HepG2 (cell line): ENCODE data around the gene FBXO2. TPM values are rescaled to one million over a fixed set of nuclear protein-coding genes. Genes with fewer than 3 reads are reported as not detected.
A peak's percentile ranks its signal among the peaks of the same experiment; 100 is the strongest.

Source experiments
- ATAC-seq: fragments of 200-7000 bp; cut with Tn5 transposase; 3 replicates; pipeline ENCODE4 v1.9.1; 2020; ENCODE audit warnings: mild to moderate bottlenecking, moderate library complexity
- BruUV-seq: library from RNA; stranded (reverse); fragments of 400-500 nt; replicated peaks from 2 replicates; lab custom pipeline; 2021; lab: Mats Ljungman, UMichigan
- CTCF ChIA-PET: fragments of 300-600 bp; formaldehyde crosslinking; extraction: SDS; loops from one replicate; lab custom pipeline; 2021; ENCODE audit warnings: low total read pairs, inconsistent platforms, low intra/inter-chr PET ratio; lab: Yijun Ruan, JAX
- POLR2A ChIA-PET: fragments of 350-600 bp; sonication (Branson Sonifier 250); formaldehyde crosslinking; loops from one replicate; lab custom pipeline; 2020; ENCODE audit warnings: antibody characterized with exemption, inconsistent platforms; lab: Yijun Ruan, JAX
- DNase-seq: peaks from one replicate; pipeline ENCODE4 v3.0.0-alpha.2; 2015; ENCODE audit warnings: low spot score
- FAIRE-seq: peaks from 3 replicates; lab custom pipeline; 2011; peaks lifted over from hg19 to GRCh38; lab: Jason Lieb, UNC
- H2AFZ ChIP-seq: one replicate; pipeline ENCODE4 v1.6.1; 2011; ENCODE audit warnings: low read length, inconsistent platforms
- H3K27ac ChIP-seq: fragments of 300-600 bp; 3 replicates; pipeline ENCODE4 v1.8.0; 2011; ENCODE audit warnings: mixed run types, mild to moderate bottlenecking, mixed read lengths, low read length, inconsistent platforms; ENCODE audit not compliant: insufficient read depth; ENCODE audit errors: extremely low read length
- H3K27me3 ChIP-seq, 2 experiments: fragments of 200-600 bp in 1 of 2; 2 replicates in 1 of 2; 3 replicates in 1 of 2; pipeline versions ENCODE4 v1.6.0 to v1.8.0; 2011; ENCODE audit warnings: low read length in 2 of 2, mild to moderate bottlenecking in 2 of 2, moderate library complexity in 2 of 2, inconsistent platforms in 1 of 2; ENCODE audit not compliant: insufficient read depth in 2 of 2, control insufficient read depth in 1 of 2
- H3K36me3 ChIP-seq, 2 experiments: fragments of 200-600 bp in 1 of 2; replicated peaks in 1 of 2; 2 replicates in 1 of 2; 3 replicates in 1 of 2; pipeline versions ENCODE4 v1.5.1 to v1.8.0; 2011; ENCODE audit warnings: low read length in 2 of 2, inconsistent platforms in 1 of 2; ENCODE audit not compliant: insufficient read depth in 2 of 2, control insufficient read depth in 1 of 2
- H3K4me1 ChIP-seq: 2 replicates; pipeline ENCODE4 v1.5.1; 2012; ENCODE audit warnings: low read length, inconsistent platforms; ENCODE audit not compliant: insufficient read depth
- H3K4me2 ChIP-seq: 2 replicates; pipeline ENCODE4 v1.6.0; 2011; ENCODE audit warnings: low read depth, low read length, inconsistent platforms
- H3K4me3 ChIP-seq, 3 experiments: fragments of 200-600 bp in 1 of 3; sonication (generic), shearing (Covaris generic) in 1 of 3; replicated peaks in 1 of 3; 2 replicates each; pipeline ENCODE4 v1.5.1; 2011 to 2016; ENCODE audit warnings: low read length in 3 of 3, inconsistent platforms in 2 of 3, low read depth in 2 of 3, mild to moderate bottlenecking in 2 of 3, control low read depth in 1 of 3, mixed read lengths in 1 of 3; ENCODE audit not compliant: insufficient read depth in 1 of 3
- H3K79me2 ChIP-seq: one replicate; pipeline ENCODE4 v1.6.1; 2011; ENCODE audit warnings: low read length, inconsistent platforms; ENCODE audit not compliant: insufficient read depth
- H3K9ac ChIP-seq: 2 replicates; pipeline ENCODE4 v1.6.0; 2011; ENCODE audit warnings: mild to moderate bottlenecking, low read depth, low read length, inconsistent platforms; ENCODE audit not compliant: insufficient read depth
- H3K9me3 ChIP-seq: 2 replicates; pipeline ENCODE4 v1.5.1; 2012; ENCODE audit warnings: mild to moderate bottlenecking, low read length
- H4K20me1 ChIP-seq: 2 replicates; pipeline ENCODE4 v1.6.0; 2011; ENCODE audit warnings: inconsistent platforms, mild to moderate bottlenecking, low read length, moderate library complexity; ENCODE audit not compliant: insufficient read depth
- AGO2 ChIP-seq: fragments of 200-400 bp; formaldehyde crosslinking; optimal IDR thresholded peaks from 2 replicates; pipeline ENCODE3; 2017; ENCODE audit warnings: mild to moderate bottlenecking, low read depth, low read length, moderate library complexity
- GMEB1 ChIP-seq: sonication (generic); formaldehyde crosslinking; IDR thresholded peaks from 2 replicates; pipeline ENCODE4 v1.5.1; 2020; ENCODE audit warnings: missing genetic modification reagents, mild to moderate bottlenecking, borderline replicate concordance
- HNF4A ChIP-seq: sonication (generic); formaldehyde crosslinking; IDR thresholded peaks from 2 replicates; pipeline ENCODE4 v1.4.0; 2020; ENCODE audit warnings: missing genetic modification reagents
- HNRNPL ChIP-seq: fragments of 200-400 bp; formaldehyde crosslinking; IDR thresholded peaks from 2 replicates; pipeline ENCODE4 v1.6.1; 2017; ENCODE audit warnings: mild to moderate bottlenecking, low read depth, low read length
- KDM4B ChIP-seq: sonication (generic); formaldehyde crosslinking; IDR thresholded peaks from 2 replicates; pipeline ENCODE4 v1.4.0; 2020; ENCODE audit warnings: missing genetic modification reagents
- POGK ChIP-seq: sonication (generic); formaldehyde crosslinking; conservative IDR thresholded peaks from 2 replicates; pipeline ENCODE4 v1.8.0; 2022; ENCODE audit warnings: mild to moderate bottlenecking, moderate library complexity, missing genetic modification reagents
- RBFOX2 ChIP-seq: fragments of 200-400 bp; formaldehyde crosslinking; IDR thresholded peaks from 2 replicates; pipeline ENCODE4 v1.6.1; 2017; ENCODE audit warnings: low read depth, mild to moderate bottlenecking, low read length
- SP2 ChIP-seq: sonication (generic); formaldehyde crosslinking; IDR thresholded peaks from 2 replicates; pipeline ENCODE4 v1.5.1; 2020; ENCODE audit warnings: mild to moderate bottlenecking, missing genetic modification reagents
- SRY ChIP-seq: sonication (generic); formaldehyde crosslinking; IDR thresholded peaks from 2 replicates; pipeline ENCODE4 v1.8.0; 2022; ENCODE audit warnings: mild to moderate bottlenecking, missing genetic modification reagents
- THAP11 ChIP-seq: IDR thresholded peaks from 2 replicates; pipeline ENCODE4 v1.6.1; 2016; ENCODE audit warnings: missing biosample characterization, missing genetic modification reagents
- ZNF354B ChIP-seq: sonication (generic); formaldehyde crosslinking; IDR thresholded peaks from 2 replicates; pipeline ENCODE4 v1.8.0; 2022; ENCODE audit warnings: mild to moderate bottlenecking, missing genetic modification reagents
- ZNF672 ChIP-seq: sonication (generic); formaldehyde crosslinking; IDR thresholded peaks from 2 replicates; pipeline ENCODE4 v1.8.1; 2022; ENCODE audit warnings: missing genetic modification reagents
- whole genome bisulfite sequencing: methylation state at CpG from one replicate; pipeline ENCODE4 v1.1.6; 2017; ENCODE audit warnings: low lambda C conversion rate; 5-methylcytosine and 5-hydroxymethylcytosine counted together
- in situ Hi-C: cut with HindIII; loops from 2 replicates; pipeline ENCODE4 v1.10.0; 2017; ENCODE audit warnings: low pct_unique_long_range_greater_than_20kb; ENCODE audit not compliant: extremely low pct_ligation_motif_present
- intact Hi-C: fragments of 100-400 bp; cut with micrococcal nuclease; formaldehyde crosslinking; loops from one replicate; pipeline ENCODE4 v1.10.0; 2022; ENCODE audit not compliant: unreplicated experiment
- polyA plus RNA-seq, 8 experiments: library from polyadenylated mRNA; depleted of rRNA in 3 of 8; stranded (reverse) in 7 of 8; unstranded in 1 of 8; fragments of >200 nt; fragmentation: Illumina TruSeq in 4 of 8; extraction: Trizol in 4 of 8; gene quantifications; 2 replicates each; pipeline versions ENCODE4 v1.2.1 to v1.2.3, GENCODE V29; 2011 to 2016; ENCODE audit warnings: low read depth in 4 of 8, missing spikeins in 1 of 8, mixed read lengths in 1 of 8; ENCODE audit not compliant: insufficient read depth in 1 of 8
- total RNA-seq, 5 experiments: library from RNA; depleted of rRNA; stranded (reverse); fragments of >200 nt; fragmentation: Illumina TruSeq; extraction: Trizol; gene quantifications; 2 replicates each; pipeline ENCODE4 v1.2.3, GENCODE V29; 2016; ENCODE audit warnings: low read depth in 1 of 5
- TF ChIP-seq, protein P1 (sequence below): sonication (generic); formaldehyde crosslinking; IDR thresholded peaks from 2 replicates; pipeline ENCODE4 v1.8.0; 2022; ENCODE audit warnings: mild to moderate bottlenecking, missing genetic modification reagents, borderline replicate concordance
- TF ChIP-seq, protein P2 (sequence below): sonication (generic); formaldehyde crosslinking; IDR thresholded peaks from 2 replicates; pipeline ENCODE4 v1.4.0; 2020; ENCODE audit warnings: missing genetic modification reagents

The FBXO2 gene
- total and polyA plus RNA-seq, 2 of the 13 experiments (the other 11 are each of a cell fraction or from before 2014, with no cell fraction given): 79.3 to 112 TPM

- no peak for TF ChIP-seq THAP11
- no peak for TF ChIP-seq ZNF672 (CRISPR knock-in tag)
- TF ChIP-seq POGK: no peak
- no peak for TF ChIP-seq KDM4B (CRISPR knock-in tag)
Observed at GRCh38 chr1:11647333-11647732, 6.9 kb downstream of the FBXO2 start (continued).

- no peaks in the 10 kb centered on the region for H3K27me3 ChIP-seq
- ChIA-PET POLR2A (interaction anchor here (1.0 kb wide), 2 partner anchors 17 to 103 kb away, joined by 3 read pairs; partner anchors contain the start of gene FBXO6), CTCF (interaction anchor here (0.7 kb wide), 1 partner anchor 326 kb away, joined by 3 read pairs; no protein-coding TSS in a partner anchor)
- no peak overlapping the region for H3K27ac ChIP-seq
- no peak overlapping the region for H3K4me2 ChIP-seq
- peaks cover 13% of the 10 kb centered on the region; the same call in 1 of the 2 replicates for H4K20me1 ChIP-seq
- peaks cover 3% of the 10 kb centered on the region for H3K79me2 ChIP-seq
- BruUV-seq: no TSS peak
- ATAC-seq (no peak), FAIRE-seq (no peak), DNase-seq (no peak)
- peaks cover 0 to 2% of the 10 kb centered on the region in 2 experiments; a peak in 1 of 5 replicates for H3K36me3 ChIP-seq
- no peak overlapping the region for H3K4me3 ChIP-seq
- H2AFZ ChIP-seq: no peak overlapping the region
- H3K4me1 ChIP-seq: peaks cover 45% of the 10 kb centered on the region
- 91% methylated on average over 9 of the region's 9 CpGs for WGBS
- intact Hi-C loops: no loop called here
- in situ Hi-C loops: loop anchor here (10.0 to 25.0 kb wide), 2 partner anchors 402 to 609 kb away; partner anchors contain the start of gene MASP2
- H3K9me3 ChIP-seq: no peaks in the 10 kb centered on the region
- H3K9ac ChIP-seq: no peak overlapping the region
- TF ChIP-seq RBFOX2 (peak; percentile 48), AGO2 (peak; percentile 88), HNF4A (CRISPR knock-in tag) (no peak), SRY (CRISPR knock-in tag) (no peak), GMEB1 (CRISPR knock-in tag) (no peak), ZNF354B (CRISPR knock-in tag) (no peak), SP2 (CRISPR knock-in tag) (no peak), HNRNPL (no peak)
- TF ChIP-seq, protein P1, sequence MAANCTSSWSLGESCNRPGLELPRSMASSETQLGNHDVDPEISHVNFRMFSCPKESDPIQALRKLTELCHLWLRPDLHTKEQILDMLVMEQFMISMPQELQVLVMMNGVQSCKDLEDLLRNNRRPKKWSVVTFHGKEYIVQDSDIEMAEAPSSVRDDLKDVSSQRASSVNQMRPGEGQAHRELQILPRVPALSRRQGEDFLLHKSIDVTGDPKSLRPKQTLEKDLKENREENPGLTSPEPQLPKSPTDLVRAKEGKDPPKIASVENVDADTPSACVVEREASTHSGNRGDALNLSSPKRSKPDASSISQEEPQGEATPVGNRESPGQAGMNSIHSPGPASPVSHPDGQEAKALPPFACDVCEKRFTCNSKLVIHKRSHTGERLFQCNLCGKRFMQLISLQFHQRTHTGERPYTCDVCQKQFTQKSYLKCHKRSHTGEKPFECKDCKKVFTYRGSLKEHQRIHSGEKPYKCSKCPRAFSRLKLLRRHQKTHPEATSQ (CRISPR knock-in tag): no peak
- TF ChIP-seq, protein P2, sequence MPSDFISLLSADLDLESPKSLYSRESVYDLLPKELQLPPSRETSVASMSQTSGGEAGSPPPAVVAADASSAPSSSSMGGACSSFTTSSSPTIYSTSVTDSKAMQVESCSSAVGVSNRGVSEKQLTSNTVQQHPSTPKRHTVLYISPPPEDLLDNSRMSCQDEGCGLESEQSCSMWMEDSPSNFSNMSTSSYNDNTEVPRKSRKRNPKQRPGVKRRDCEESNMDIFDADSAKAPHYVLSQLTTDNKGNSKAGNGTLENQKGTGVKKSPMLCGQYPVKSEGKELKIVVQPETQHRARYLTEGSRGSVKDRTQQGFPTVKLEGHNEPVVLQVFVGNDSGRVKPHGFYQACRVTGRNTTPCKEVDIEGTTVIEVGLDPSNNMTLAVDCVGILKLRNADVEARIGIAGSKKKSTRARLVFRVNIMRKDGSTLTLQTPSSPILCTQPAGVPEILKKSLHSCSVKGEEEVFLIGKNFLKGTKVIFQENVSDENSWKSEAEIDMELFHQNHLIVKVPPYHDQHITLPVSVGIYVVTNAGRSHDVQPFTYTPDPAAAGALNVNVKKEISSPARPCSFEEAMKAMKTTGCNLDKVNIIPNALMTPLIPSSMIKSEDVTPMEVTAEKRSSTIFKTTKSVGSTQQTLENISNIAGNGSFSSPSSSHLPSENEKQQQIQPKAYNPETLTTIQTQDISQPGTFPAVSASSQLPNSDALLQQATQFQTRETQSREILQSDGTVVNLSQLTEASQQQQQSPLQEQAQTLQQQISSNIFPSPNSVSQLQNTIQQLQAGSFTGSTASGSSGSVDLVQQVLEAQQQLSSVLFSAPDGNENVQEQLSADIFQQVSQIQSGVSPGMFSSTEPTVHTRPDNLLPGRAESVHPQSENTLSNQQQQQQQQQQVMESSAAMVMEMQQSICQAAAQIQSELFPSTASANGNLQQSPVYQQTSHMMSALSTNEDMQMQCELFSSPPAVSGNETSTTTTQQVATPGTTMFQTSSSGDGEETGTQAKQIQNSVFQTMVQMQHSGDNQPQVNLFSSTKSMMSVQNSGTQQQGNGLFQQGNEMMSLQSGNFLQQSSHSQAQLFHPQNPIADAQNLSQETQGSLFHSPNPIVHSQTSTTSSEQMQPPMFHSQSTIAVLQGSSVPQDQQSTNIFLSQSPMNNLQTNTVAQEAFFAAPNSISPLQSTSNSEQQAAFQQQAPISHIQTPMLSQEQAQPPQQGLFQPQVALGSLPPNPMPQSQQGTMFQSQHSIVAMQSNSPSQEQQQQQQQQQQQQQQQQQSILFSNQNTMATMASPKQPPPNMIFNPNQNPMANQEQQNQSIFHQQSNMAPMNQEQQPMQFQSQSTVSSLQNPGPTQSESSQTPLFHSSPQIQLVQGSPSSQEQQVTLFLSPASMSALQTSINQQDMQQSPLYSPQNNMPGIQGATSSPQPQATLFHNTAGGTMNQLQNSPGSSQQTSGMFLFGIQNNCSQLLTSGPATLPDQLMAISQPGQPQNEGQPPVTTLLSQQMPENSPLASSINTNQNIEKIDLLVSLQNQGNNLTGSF: no peak
Observed at GRCh38 chr1:11646317-11646716, 7.9 kb downstream of the FBXO2 start.
